Right renal pelvis (tissue), 4 donors: ENCODE results near the gene ATP10D. TPM values are rescaled to one million over a fixed set of nuclear protein-coding genes. Genes with fewer than 3 reads are reported as not detected.
"Not testable (repeated sequence)": the region's sequence is repeated elsewhere in the genome, so short reads cannot be mapped to it uniquely, and the experiment has no call there.

Source experiments
- DNase-seq, 4 donors: peaks; one replicate each; pipeline ENCODE4 v3.0.0-alpha.2; 2013; ENCODE audit warnings: low read depth in 4 of 4, low spot score in 3 of 4, missing footprints in 1 of 4
- polyA plus RNA-seq, 4 donors: library from polyadenylated mRNA; unstranded; fragments of 120-200 nt; gene quantifications; one replicate each; pipeline ENCODE4 v1.2.1, GENCODE V29; 2013; ENCODE audit not compliant: insufficient read length in 4 of 4

Gene ATP10D
- polyA plus RNA-seq, 4 donors, result 41.8 to 57.2 (median 49.4) TPM

DNA sequence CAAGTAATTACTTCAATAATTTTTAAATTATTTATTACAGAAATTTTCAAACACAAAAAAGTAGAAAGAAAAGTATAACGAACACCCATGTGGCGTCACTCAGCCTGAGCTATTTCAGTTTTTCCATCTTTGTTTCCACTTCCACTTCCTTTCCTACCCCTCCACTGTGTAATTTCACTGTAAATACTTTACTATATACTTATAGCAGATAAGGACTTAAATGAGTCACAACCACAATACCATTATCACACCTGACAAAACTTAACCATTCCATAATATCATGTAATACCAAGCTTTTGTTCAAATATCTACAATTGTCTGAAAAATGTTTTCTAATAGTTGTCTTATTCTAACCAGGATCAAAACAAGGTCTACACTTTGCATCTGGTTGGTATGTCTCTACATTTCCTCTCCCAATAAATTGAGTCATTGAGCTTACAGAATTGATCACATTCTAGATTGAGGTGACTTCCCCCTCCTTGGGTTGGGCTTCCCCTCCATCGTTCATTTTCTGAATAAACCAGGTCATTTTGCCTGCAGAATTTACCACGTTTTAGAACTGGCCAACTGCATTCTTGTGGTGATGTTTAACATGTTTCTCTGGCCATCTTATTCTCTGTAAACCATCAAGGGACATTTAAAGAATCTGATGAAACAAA lies 48.7 kb downstream of the ATP10D start:
- no peak for DNase-seq

GRCh38 chr4:47534772-47535171 lies 49.7 kb downstream of the ATP10D start:
- no peak for DNase-seq

- DNase-seq, result no peak
Observed at GRCh38 chr4:47535567-47536147, 50.6 kb downstream of the ATP10D start.

DNA sequence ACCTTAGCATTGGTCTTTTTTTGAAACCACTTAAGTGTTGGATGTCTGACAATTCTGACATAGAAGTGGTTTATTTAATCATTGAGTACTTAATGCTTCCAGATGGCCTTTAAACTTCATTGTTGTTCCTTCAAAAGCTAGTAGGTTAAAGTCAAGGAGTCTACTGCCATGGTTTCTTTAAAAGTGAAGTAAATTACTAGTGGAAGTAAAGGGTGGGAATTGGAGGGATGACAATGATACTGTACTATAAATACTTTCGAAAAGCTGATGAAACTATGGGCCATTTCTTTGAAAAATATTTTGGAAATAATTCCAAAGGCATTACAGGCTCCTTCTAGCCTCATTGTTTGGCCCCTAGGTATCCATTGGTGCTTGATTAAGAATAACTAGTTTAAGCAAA lies 51.9 kb downstream of the ATP10D start:
- no peak for DNase-seq

GRCh38 chr4:47538111-47538824 lies 53.2 kb downstream of the ATP10D start:
- no peak for DNase-seq

DNA sequence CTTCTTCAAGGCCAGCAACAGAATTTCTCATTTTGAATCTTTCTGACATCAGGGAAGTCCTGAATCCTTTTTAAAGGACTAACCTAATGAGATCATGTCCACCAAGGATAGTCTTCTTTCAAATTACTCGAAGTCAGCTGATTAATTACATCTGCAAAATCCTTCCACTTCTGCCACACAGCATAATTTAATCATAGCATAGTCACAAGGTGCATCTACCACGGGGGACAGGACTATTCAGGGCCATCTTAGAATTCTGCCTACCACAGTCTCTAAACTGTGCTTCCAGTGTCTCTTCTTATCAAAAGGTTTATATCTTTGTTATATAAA lies 53.7 kb downstream of the ATP10D start:
- no peak for DNase-seq

DNA sequence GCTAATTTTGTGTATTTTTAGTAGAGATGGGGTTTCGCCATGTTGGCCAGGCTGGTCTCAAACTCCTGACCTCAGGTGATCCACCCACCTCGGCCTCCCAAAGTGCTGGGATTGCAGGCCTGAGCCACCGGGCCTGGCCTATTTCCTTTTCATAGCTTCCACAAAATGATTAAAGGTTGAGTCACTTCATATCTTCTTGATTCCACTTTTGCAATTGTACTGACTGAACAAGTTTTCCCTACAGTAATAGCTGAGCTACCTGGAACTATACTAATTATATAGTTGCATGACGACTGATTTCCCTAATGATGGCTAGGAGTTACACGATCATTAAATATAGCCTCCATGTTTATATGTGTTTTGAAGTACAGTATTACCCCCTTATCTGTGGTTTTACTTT lies 57.6 kb downstream of the ATP10D start:
- DNase-seq, result not testable (repeated sequence)

DNA sequence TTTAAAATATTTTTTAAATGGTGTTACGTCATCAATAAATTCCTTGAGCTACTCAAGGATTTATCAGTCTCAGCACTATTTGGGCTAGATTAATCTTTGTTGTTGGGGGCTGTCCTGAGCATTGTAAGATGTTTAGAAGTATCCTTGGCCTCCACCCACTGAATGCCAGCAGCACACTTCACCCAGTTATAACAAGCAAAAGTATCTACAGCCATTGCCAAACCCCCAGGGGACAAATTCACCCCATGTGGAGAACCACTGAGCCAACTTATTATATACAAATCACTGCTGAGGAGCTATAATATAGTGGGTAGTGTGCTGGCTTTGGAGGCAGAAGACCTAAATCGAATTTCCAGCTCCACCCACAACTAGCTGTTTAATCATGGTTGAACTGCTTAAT lies 58.3 kb downstream of the ATP10D start:
- no peak for DNase-seq

DNA sequence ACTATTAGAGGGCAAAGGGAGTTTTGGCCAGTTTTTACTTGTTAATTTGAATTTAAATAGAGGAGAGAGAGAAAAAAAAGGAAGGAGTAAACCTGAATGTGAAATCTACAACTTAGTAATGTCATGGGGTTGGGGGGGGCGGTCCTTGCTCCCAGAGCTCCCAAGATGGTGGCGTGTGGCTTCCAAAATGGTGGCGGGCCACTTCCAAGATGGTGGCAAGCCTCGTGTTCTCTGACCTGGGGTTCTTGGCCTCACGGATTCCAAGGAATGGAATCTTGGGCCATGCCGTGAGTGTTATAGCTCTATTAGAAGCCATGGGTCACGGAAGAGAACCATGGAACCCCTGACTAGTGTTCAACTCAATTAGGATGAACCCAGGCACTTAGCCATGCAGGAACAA lies 65.3 kb downstream of the ATP10D start:
- not testable (repeated sequence) for DNase-seq

DNA sequence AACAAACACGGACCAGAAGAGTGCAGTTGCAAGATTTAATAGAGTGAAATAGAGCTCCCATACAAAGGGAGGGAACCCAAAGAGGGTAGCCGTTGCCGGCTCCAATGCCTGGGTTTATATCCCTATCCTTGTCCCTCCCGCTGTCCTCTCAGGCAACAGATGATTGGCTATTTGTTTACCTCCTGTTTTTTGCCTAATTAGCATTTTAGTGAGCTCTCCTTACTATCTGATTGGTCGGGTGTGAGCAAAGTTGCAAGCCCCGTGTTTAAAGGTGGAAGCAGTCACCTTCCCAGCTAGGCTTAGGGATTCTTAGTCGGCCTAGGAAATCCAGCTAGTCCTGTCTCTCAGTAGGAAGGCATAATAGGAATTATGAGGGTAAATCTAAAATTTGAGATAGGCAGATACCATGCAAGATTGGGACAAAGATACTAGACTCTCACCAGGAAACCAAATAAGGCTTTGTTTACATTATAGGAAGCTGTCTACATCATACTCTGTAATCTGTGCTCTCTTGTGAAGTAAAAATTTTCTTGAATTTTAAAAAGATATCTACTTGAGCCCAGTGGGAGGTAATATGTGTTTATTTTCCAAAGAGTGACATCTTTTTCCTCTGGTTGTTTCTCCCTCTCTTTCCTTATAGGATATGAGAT lies 65.9 kb downstream of the ATP10D start:
- no peak for DNase-seq

GRCh38 chr4:47551682-47552081 lies 66.6 kb downstream of the ATP10D start:
- DNase-seq, result no peak

DNA sequence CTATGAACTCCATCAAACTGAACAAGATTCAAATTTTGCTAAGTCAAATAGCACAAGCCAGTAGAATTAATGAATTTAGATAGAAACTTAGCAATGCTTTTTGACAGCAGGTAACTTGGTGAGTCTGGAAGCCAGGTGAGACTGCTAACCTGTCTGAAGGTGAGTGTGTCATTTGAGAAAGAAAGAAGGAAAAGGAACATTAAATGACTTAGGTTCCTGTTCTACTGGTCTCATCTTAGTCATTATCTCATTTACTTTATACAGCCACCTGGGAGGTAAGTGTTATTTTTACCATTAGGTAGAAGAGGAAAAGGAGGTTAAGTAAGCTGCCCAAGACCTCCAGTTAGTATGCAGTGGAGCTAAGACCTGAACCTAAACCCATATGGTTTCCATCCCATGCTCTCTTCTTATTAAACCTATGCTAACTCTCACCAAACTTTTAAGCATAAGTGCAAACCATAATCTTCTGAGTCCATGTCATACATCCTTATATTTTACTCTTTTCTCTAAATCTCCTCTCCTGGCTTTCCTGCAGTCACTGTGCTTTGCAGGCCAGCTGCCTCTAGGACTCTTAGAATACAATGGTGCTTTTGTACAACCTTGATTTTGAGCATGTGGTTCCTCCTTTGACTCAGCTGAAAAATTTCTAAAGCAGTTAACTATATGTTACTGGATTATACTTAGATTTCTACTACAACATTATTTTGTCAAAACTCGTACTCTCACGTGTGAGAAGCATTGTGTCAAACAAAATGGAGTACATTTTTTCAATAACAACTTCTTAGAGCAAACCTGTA lies 68.5 kb downstream of the ATP10D start:
- no peak for DNase-seq

- not testable (repeated sequence) for DNase-seq
Observed at GRCh38 chr4:47555920-47556319, 70.8 kb downstream of the ATP10D start.

- no peak for DNase-seq
Observed at GRCh38 chr4:47557255-47557654, 72.2 kb downstream of the ATP10D start.

DNA sequence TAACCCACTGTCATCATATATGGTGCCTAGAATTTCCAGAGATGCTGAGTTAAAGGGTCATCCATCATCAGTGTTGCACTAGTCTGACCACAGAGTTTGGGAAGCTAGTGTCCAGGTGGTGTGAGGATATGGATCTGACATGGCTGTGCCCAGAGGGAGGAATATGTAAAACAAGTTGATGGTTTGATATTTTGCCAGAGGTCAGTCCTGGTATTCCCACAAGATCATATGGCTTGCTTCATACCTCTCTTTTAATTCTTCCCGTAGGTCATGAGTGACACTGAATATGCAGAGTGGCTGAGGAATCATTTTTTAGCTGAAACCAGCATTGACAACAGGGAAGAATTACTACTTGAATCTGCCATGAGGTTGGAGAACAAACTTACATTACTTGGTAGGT lies 75.6 kb downstream of the ATP10D start:
- no peak for DNase-seq

- DNase-seq, result no peak
Observed at GRCh38 chr4:47561331-47561730, 76.3 kb downstream of the ATP10D start.

GRCh38 chr4:47562297-47562696 lies 77.2 kb downstream of the ATP10D start:
- DNase-seq, result no peak

DNA sequence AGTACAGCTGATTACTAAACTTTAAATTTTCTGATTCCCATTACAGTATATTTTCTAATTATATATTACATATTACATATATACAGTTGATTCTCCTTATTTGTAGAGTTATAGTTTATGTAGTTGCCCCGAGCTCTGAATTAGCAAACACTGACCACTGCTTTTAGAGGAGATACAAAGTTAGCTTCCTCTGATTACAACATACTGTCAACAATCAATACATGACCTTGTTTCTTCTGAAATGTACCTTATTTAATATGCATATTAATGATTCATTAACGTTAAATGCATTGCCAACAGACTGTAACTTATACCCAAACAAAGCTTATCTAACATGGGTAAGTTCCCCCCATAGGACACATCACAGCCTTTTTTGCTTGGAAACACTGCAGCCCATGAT lies 81.5 kb downstream of the ATP10D start:
- no peak for DNase-seq

DNA sequence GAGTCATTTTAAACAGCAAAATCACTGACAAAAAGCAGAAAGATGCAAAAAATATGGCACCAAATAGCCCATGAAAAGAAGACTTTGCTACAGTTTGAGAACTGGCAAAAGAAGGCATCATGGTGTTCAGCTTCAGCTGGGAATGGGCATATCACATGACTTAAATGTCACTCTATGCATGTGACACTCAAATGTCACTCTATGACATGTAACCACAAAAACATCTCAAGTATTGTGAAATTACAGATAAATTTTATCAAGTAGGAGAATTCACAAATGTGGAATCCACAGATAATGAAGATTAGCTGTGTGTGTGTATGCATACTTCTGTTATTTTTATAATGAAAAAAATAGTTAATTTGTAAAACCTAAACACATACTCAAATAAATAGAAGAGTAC lies 81.9 kb downstream of the ATP10D start:
- no peak for DNase-seq

GRCh38 chr4:47567511-47567910 lies 82.4 kb downstream of the ATP10D start:
- no peak for DNase-seq

DNA sequence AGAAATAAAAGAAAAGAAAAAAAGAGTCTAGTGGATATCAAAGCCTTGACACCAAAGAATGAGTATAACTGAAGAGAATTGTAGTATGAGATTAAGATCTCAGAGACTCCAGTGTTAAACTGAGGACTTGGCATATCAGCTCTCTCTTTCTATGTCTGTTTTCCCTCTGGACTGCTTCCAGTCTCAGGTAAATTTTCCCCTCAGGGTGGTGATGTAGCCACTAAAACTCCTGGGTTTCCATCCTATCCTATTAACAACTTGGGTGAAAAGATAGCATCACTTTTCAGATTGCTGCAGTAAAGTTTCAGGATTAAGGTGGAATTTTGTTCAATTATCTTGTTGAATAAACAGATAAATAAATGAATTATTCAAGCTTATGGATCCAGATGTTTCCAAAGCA lies 85.7 kb downstream of the ATP10D start:
- DNase-seq, result no peak
